Muscle layer of colon (tissue), 2 donors: ENCODE data around the gene DYNC2H1.

ENCODE experiments used
- H3K27ac ChIP-seq: one replicate; pipeline ENCODE4 v1.7.0; 2013; ENCODE audit warnings: low read depth, mild to moderate bottlenecking, low read length, moderate library complexity
- H3K27me3 ChIP-seq, 2 donors: one replicate each; pipeline ENCODE4 v1.7.0; 2013; ENCODE audit warnings: low read length in 2 of 2, mild to moderate bottlenecking in 2 of 2; ENCODE audit not compliant: insufficient read depth in 2 of 2, control insufficient read depth in 1 of 2
- H3K36me3 ChIP-seq: one replicate; pipeline ENCODE4 v1.7.0; 2013; ENCODE audit warnings: mild to moderate bottlenecking, low read length; ENCODE audit not compliant: insufficient read depth
- H3K4me1 ChIP-seq: one replicate; pipeline ENCODE4 v1.7.0; 2013; ENCODE audit warnings: mild to moderate bottlenecking, low read length; ENCODE audit not compliant: insufficient read depth
- H3K4me3 ChIP-seq, 2 donors: one replicate each; pipeline ENCODE4 v1.7.0; 2013; ENCODE audit warnings: low read length in 2 of 2, low read depth in 1 of 2, mild to moderate bottlenecking in 1 of 2, moderate library complexity in 1 of 2
- H3K9ac ChIP-seq: one replicate; pipeline ENCODE4 v1.7.0; 2013; ENCODE audit warnings: low read length
- H3K9me3 ChIP-seq: one replicate; pipeline ENCODE4 v1.7.0; 2013; ENCODE audit warnings: mild to moderate bottlenecking, low read length
- donor health status: abdominal sarcoma.
- donor health status: Adenocarcinoma of cecum.

DYNC2H1 gene

GRCh38 chr11:103220133-103220532, 110.9 kb downstream of the DYNC2H1 start:
- H3K9me3 ChIP-seq = no peaks in the 10 kb centered on the region
- no peaks in the 10 kb centered on the region for H3K27me3 ChIP-seq
- H3K4me1 ChIP-seq = no peaks in the 10 kb centered on the region
- H3K9ac ChIP-seq = no peak overlapping the region
- H3K27ac ChIP-seq = no peak overlapping the region
- no peak overlapping the region for H3K4me3 ChIP-seq
- H3K36me3 ChIP-seq = peaks cover 4% of the 10 kb centered on the region

GRCh38 chr11:103222806-103223205, 113.6 kb downstream of the DYNC2H1 start:
- no peak overlapping the region for H3K27ac ChIP-seq
- peaks cover 4% of the 10 kb centered on the region for H3K36me3 ChIP-seq
- no peaks in the 10 kb centered on the region for H3K4me1 ChIP-seq
- H3K9me3 ChIP-seq = no peaks in the 10 kb centered on the region
- H3K27me3 ChIP-seq = no peaks in the 10 kb centered on the region
- no peak overlapping the region for H3K4me3 ChIP-seq
- no peak overlapping the region for H3K9ac ChIP-seq

- no peaks in the 10 kb centered on the region for H3K9me3 ChIP-seq
- H3K36me3 ChIP-seq = peaks cover 4% of the 10 kb centered on the region
- no peaks in the 10 kb centered on the region for H3K4me1 ChIP-seq
- no peak overlapping the region for H3K4me3 ChIP-seq
- no peaks in the 10 kb centered on the region for H3K27me3 ChIP-seq
- H3K27ac ChIP-seq = no peak overlapping the region
- H3K9ac ChIP-seq = no peak overlapping the region
These were observed 119.6 kb downstream of the DYNC2H1 start for GRCh38 chr11:103228807-103229206.

GRCh38 chr11:103234974-103235373, 125.7 kb downstream of the DYNC2H1 start:
- H3K9ac ChIP-seq = no peak overlapping the region
- H3K36me3 ChIP-seq = no peaks in the 10 kb centered on the region
- no peaks in the 10 kb centered on the region for H3K9me3 ChIP-seq
- H3K4me3 ChIP-seq = no peak overlapping the region
- no peaks in the 10 kb centered on the region for H3K27me3 ChIP-seq
- H3K4me1 ChIP-seq = no peaks in the 10 kb centered on the region
- no peak overlapping the region for H3K27ac ChIP-seq

- H3K9ac ChIP-seq = no peak overlapping the region
These were observed 132.3 kb downstream of the DYNC2H1 start for GRCh38 chr11:103241574-103241973.

GRCh38 chr11:103254123-103254522, 144.9 kb downstream of the DYNC2H1 start:
- Histone ChIP-seq H3K9ac (no peak overlapping the region), H3K9me3 (no peaks in the 10 kb centered on the region), H3K4me1 (no peaks in the 10 kb centered on the region), H3K27me3 (no peaks in the 10 kb centered on the region), H3K36me3 (peaks cover 5% of the 10 kb centered on the region), H3K27ac (no peak overlapping the region), H3K4me3 (no peak overlapping the region)

More at GRCh38 chr11:103241574-103241973, 132.3 kb downstream of the DYNC2H1 start:
- H3K4me1 ChIP-seq = no peaks in the 10 kb centered on the region
- peaks cover under 1% of the 10 kb centered on the region for H3K36me3 ChIP-seq
- H3K27me3 ChIP-seq = no peaks in the 10 kb centered on the region
- H3K9me3 ChIP-seq = no peaks in the 10 kb centered on the region
- no peak overlapping the region for H3K27ac ChIP-seq
- no peak overlapping the region for H3K4me3 ChIP-seq

- H3K27me3 ChIP-seq = no peaks in the 10 kb centered on the region
- no peak overlapping the region for H3K9ac ChIP-seq
- H3K36me3 ChIP-seq = peaks cover under 1% of the 10 kb centered on the region
- H3K4me3 ChIP-seq = no peak overlapping the region
- H3K27ac ChIP-seq = no peak overlapping the region
- no peaks in the 10 kb centered on the region for H3K9me3 ChIP-seq
- H3K4me1 ChIP-seq = no peaks in the 10 kb centered on the region
These were observed 148.1 kb downstream of the DYNC2H1 start for GRCh38 chr11:103257360-103257759.

GRCh38 chr11:103266167-103266831, 157.1 kb downstream of the DYNC2H1 start:
- H3K4me3 ChIP-seq = no peak overlapping the region
- no peak overlapping the region for H3K27ac ChIP-seq
- no peaks in the 10 kb centered on the region for H3K27me3 ChIP-seq
- no peaks in the 10 kb centered on the region for H3K4me1 ChIP-seq
- no peaks in the 10 kb centered on the region for H3K36me3 ChIP-seq
- H3K9ac ChIP-seq = no peak overlapping the region
- H3K9me3 ChIP-seq = no peaks in the 10 kb centered on the region

- Histone ChIP-seq H3K9ac (no peak overlapping the region), H3K9me3 (no peaks in the 10 kb centered on the region), H3K4me1 (no peaks in the 10 kb centered on the region), H3K27me3 (no peaks in the 10 kb centered on the region), H3K27ac (no peak overlapping the region), H3K36me3 (no peaks in the 10 kb centered on the region), H3K4me3 (no peak overlapping the region)
These were observed 163.7 kb downstream of the DYNC2H1 start for GRCh38 chr11:103272876-103273275.

GRCh38 chr11:103274025-103274424, 164.8 kb downstream of the DYNC2H1 start:
- H3K9me3 ChIP-seq = no peaks in the 10 kb centered on the region
- no peak overlapping the region for H3K9ac ChIP-seq
- no peaks in the 10 kb centered on the region for H3K4me1 ChIP-seq
- no peak overlapping the region for H3K4me3 ChIP-seq
- no peak overlapping the region for H3K27ac ChIP-seq
- H3K27me3 ChIP-seq = no peaks in the 10 kb centered on the region
- no peaks in the 10 kb centered on the region for H3K36me3 ChIP-seq

- Histone ChIP-seq H3K27me3 (no peaks in the 10 kb centered on the region), H3K9ac (no peak overlapping the region), H3K27ac (no peak overlapping the region), H3K4me3 (no peak overlapping the region), H3K9me3 (no peaks in the 10 kb centered on the region), H3K36me3 (no peaks in the 10 kb centered on the region), H3K4me1 (no peaks in the 10 kb centered on the region)
These were observed 170.6 kb downstream of the DYNC2H1 start for GRCh38 chr11:103279821-103280220.

GRCh38 chr11:103281301-103281700, 172.1 kb downstream of the DYNC2H1 start:
- Histone ChIP-seq H3K4me1 (no peaks in the 10 kb centered on the region), H3K36me3 (peaks cover 6% of the 10 kb centered on the region), H3K9me3 (no peaks in the 10 kb centered on the region), H3K27me3 (no peaks in the 10 kb centered on the region), H3K27ac (no peak overlapping the region), H3K9ac (no peak overlapping the region), H3K4me3 (no peak overlapping the region)
